ENCODE results near the gene PAPOLB. TPM values are rescaled to one million over a fixed set of nuclear protein-coding genes. Genes with fewer than 3 reads are reported as not detected.

Gene PAPOLB
- total RNA-seq, 1 experiment from 2014 or later, result under 0.01 TPM

DNA sequence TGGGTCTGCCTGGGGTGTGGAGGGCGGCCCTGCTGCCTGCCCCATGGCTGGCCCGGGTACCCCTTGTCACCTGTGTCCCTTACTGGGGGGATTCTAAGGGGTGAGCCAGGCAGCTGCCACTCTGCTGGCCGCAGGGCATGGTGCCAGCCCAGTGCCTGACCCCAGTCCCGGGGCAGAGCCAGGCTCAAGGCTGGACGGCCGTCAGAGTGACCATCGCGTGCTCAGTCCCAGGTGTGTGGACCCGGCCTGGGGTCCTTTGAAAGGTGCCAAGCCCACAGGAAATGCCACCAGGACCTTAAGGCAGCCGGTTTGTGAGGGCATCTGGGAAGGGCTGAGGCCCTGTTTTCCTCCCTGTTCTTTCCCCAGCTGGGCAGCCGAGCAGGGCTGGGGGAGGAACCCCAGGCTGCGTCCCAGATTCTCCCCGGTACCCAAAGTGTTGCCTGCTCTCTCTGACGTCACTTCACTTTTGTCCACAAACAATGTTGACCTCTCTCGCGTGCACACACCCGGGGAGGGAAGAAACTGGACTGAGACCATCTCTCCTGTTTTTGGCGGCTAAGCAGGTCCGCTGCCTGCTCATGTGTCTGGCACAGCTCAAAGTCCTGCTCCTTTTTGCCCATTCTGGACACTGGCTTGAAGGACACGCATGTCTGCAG lies 37.6 kb downstream of the PAPOLB start:
- DNase-seq (ENCODE audit: low read depth), result no peak

- no peak for DNase-seq (ENCODE audit: low read depth)
Observed at GRCh38 chr7:4823441-4824119, 38.2 kb downstream of the PAPOLB start.

DNA sequence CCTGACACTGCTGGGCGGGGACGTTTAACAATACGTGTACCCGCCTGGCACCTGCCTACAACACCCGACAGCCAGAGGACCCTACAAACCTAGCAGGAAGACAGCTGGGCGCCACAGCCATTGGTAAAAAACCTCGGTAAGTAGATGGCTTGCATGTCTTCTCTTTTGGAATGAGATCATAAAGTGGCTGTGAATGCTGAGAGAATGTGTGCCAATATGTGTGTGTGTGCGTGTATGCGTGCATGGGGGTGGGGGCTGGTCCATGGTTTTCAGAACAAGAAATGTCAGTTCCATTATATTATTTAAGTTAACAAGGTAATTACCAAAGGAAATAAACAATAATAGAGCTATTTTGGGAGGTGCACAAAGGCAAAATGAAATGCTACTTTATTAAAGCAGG lies 39.2 kb downstream of the PAPOLB start:
- no peak for DNase-seq (ENCODE audit: low read depth)

GRCh38 chr7:4820967-4821471 lies 40.8 kb downstream of the PAPOLB start:
- DNase-seq (ENCODE audit: low read depth), result no peak

- no peak for DNase-seq (ENCODE audit: low read depth)
Observed at GRCh38 chr7:4820405-4820966, 41.3 kb downstream of the PAPOLB start.

DNA sequence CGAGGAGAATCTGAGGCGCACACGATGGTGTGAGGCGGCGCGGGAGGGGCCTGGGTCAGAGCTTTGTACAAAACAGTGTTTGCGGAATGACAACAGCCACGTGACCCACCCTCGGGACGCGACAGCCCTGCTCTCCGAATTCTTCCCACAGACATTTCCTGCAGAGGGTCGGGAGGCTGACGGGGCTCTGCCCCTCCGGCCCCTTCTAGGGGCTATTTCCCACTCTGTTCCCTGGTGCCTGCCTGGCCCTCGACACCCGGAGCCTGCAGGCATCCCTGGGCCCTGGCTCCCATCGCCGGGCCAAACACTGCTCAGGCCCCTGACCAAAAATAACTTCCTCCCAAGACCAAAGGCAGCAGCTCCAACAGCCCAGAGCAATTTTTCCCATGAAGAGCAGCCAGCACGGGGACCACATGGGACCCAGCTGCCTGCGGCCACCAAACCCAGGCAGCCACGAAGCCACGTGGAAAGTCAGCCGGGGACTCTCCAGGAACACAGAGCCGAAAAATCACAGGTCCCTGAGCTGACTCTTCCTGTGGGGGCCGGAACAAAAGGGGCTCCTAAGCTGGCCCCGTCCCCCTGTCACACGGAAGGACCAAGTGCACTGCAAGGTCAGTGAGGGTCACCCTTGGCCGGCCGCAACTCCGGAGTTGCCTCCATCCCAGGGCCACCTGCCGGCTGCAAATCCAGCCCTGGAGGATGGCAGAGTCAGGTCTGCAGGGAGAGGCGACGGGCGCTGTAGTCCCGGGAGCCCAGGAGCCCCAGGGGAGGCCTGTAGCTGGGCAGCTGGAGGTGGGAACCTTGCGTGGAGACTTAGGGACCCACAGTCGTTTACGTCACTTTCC lies 42.0 kb downstream of the PAPOLB start:
- no peak for DNase-seq (ENCODE audit: low read depth)

DNA sequence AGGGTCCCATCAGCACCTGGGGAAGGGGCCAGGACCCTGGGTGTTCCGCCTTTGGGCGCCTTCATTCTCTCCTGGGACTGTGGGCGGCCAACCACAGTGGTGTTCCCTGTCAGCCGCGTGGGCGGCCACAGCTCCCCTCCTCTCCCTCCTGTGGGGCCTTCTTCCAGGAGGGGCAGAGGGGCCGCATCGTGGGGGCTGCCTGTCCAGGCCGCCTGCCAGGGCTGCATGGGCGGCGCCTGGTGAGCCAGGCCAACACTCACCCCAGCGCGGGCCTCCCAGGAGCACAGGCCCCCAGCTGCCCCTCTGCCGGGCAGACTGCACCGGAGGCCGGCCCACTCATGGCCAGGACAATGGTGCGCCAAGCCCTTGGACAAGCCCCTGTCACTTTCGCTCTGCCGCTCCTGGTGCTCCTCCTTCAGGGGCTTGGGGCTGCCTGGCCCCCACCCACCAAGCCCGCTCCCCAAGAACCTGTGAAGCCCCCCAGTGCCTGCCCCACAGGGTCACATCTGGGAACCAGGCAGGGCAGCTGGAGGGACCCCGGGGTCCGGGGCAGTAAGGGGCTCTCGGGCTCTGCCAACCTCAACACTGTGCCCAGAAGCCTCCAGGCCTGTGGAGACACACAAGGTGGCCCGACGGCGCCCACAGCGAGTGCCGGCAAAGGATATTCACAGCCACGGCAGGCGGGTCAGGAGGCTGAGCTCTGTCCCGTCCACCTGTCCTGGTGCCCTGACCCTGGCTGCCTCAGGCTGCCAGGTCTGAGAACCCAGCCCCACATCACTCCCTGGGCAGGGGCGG lies 43.6 kb downstream of the PAPOLB start:
- DNase-seq (ENCODE audit: low read depth), result no peak

DNA sequence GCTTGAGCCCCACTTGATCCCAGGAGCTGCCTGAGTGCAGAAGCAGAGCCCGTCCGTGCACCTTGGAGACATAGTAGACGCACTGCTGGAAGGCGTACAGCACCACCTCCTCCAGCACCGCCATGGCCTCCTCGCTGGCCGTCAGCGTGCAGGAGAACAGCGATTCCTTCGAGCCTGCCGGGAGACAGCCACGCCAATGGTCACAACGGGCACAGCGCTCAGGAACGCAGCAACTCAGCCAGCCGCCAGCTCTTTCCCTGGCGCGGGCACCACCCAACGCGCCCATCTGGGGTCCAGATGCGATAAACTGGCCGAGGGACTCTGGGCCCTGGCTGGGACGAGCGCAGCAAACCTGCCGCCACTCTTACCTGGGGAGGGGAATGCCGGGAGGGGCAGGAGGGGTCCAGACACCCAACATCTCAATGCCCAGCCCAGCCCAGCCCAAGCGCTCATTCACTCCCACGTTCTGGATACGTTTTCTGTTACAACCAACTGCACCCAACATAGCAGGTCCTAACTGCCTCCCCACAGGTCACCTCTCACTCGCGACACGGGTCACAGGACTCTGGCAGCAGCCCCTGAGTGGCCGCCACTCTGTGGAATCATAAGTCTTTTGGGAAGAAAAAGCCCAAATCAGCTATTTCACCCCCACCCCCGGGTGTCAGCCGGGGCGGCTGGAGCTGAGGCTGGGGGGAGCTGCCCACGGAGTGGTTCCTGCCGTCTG lies 44.5 kb downstream of the PAPOLB start:
- no peak for DNase-seq (ENCODE audit: low read depth)

- DNase-seq (ENCODE audit: low read depth), result no peak
Observed at GRCh38 chr7:4816419-4817080, 45.3 kb downstream of the PAPOLB start.

DNA sequence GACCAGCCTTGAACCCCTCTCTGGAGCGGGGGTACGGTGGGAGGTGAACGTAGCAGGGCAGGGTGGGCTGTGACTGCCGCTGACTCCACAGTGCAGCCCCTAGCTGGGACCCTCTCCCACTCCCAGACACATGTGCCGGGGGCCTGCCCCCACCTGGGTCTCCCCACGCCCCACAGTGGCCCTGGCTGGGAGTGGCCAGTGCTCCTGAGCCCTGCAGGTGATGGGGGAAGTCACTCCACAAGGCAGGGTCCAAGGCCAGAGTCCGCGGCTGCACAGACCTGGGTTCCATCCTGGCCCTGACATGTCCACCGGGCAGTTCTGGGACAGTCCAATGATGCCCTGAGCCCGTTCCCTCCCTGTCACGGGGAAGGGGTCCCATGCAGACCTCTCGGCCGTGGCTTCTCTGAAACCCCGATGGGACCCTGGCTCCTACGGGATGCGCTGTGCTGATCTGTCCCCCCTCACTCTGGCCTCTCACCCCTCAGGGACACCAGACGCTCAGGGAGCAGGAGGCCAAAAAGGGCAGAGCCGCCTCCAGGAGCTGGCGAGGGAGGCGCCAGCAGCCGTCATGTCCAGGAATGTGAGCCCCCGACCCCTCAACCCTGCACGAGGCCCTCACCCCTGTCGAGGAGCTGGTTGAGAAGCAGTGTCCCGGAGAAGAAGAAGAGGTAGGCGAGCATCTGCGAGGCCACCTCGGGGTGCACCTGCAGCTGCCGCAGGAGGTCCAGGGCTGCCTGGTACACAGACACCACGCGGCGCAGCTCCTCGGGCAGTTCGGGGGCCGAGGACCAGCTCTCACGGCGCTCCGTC lies 46.0 kb downstream of the PAPOLB start:
- DNase-seq (ENCODE audit: low read depth), result no peak

DNA sequence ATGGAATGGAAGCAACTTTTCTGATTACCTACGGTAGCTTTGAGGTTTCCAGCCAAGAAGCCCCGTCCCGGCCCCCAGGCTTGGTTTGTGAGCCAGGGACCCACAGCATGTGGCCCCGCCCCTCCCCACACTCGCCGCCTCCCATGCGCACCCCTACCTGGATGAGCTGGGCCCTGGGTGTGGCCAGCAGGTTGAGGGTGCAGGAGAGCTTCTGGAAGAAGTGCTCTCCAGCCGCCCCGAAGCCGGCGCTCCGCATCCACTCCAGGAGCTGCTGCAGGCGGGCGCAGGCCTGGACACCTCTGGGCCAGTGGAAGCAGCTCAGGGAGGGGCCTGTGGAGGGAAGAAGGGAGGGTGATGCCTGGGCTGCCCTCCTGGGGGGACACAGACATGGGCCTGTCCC lies 46.7 kb downstream of the PAPOLB start:
- no peak for DNase-seq (ENCODE audit: low read depth)

DNA sequence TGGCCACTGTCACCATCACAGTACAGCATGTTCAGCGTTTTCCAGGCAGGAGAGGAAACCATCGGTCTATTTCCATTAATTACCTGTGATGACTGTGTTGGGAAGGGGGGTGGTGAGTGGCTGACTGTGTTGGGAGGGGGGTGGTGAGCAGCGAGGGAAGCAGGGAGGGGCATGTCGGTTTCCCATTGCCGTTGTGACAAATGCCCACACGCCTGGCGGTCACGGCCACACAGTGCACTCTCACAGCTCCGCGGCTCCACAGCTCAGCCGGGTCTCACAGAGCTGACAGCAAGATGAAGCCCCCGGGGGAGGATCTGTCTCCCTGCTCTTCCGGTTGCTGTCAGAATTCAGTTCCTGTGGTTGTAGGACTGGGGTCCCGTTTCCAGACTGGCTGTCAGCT lies 47.4 kb downstream of the PAPOLB start:
- no peak for DNase-seq (ENCODE audit: low read depth)

DNA sequence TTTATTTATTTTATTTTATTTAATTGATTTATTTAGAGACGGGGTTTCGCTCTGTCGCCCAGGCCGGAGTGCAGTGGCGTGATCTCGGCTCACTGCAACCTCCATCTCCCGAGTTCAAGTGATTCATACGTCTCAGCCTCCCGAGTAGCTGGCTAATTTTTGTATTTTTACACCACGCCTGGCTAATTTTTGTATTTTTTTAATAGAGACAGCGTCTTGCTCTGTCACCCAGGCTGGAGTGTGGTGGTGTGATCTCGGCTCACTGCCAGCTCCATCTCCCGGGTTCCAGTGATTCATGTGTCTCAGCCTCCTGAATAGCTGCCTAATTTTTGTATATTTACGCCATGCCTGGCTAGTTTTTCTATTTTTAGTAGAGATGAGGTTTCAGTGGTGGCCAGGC lies 52.2 kb downstream of the PAPOLB start:
- no peak for DNase-seq (ENCODE audit: low read depth)

DNA sequence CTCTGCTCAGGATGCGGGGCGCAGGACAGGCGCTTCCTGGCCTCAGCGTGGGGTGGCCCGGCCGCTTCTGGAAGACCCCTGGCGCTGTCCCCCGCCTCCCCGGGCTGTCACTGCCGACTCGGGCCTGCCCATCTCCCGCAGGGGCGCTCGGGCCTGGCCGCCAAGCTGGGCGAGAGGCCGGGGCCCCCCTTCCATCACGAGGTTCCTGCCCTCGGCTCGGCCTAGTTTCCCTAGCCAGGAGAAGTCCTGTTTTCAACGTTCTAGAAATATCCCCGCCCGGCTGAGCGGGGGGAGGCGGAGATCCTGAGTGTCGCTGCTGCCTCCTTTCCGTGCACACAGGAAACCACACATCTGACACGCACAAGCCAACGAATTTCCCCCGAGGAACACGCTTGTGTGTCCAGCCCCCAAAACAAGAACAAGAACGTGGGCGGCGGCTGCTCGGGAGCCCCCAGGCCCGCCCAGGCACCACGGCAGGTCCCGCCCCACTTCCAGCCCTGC lies 52.7 kb downstream of the PAPOLB start:
- no peak for DNase-seq (ENCODE audit: low read depth)

- no peak for DNase-seq (ENCODE audit: low read depth)
Observed at GRCh38 chr7:4808565-4808964, 53.3 kb downstream of the PAPOLB start.

DNA sequence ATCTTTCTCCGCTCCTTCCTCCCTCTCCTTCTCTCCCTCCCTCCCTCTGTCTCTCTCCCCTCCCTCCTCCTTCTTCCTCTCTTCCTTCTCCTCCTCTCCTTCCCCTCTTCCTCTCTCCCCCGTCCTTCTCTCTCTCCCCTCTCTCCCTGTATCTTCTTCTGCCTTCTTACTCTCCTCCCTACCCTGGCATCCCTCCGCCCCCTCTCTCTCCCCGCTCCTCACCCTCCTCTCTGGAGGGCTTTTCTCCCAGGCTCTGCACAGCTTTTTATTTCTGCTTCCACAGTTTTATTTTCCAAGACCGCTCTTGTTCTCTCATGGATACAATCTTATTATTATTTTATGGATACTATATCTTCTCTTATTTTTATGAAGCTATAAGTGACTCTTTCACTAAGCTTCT lies 53.8 kb downstream of the PAPOLB start:
- DNase-seq (ENCODE audit: low read depth), result no peak
